Testis (tissue), 3 donors: ENCODE data around the gene AFG1L. TPM values are rescaled to one million over a fixed set of nuclear protein-coding genes. Genes with fewer than 3 reads are reported as not detected.

ENCODE experiments used
- DNase-seq: peaks from one replicate; pipeline ENCODE4 v3.0.0-alpha.2; 2019
- H3K27ac ChIP-seq, 2 donors: fragments of 200-600 bp; sonication (generic); one replicate each; pipeline ENCODE4 v1.5.1; 2019
- H3K27me3 ChIP-seq: fragments of 200-600 bp; sonication (generic); one replicate; pipeline ENCODE4 v1.5.1; 2019
- H3K36me3 ChIP-seq: fragments of 200-600 bp; sonication (generic); one replicate; pipeline ENCODE4 v1.5.1; 2017; ENCODE audit warnings: low read depth; ENCODE audit errors: missing control alignments
- H3K4me1 ChIP-seq: fragments of 200-600 bp; sonication (generic); one replicate; pipeline ENCODE4 v1.5.1; 2019
- H3K4me3 ChIP-seq, 2 donors: fragments of 200-600 bp; sonication (generic); one replicate each; pipeline ENCODE4 v1.5.1; 2017 to 2019
- H3K9me3 ChIP-seq: fragments of 200-600 bp; sonication (generic); one replicate; pipeline ENCODE4 v1.5.1; 2017
- CTCF ChIP-seq, 3 experiments: fragments of 450-650 bp in 2 of 3; fragments of 200-600 bp in 1 of 3; sonication (generic) in 1 of 3; IDR thresholded peaks; one replicate each; pipeline ENCODE4 v1.5.1; 2016 to 2019; ENCODE audit warnings: antibody characterized with exemption in 3 of 3, mild to moderate bottlenecking in 2 of 3, moderate library complexity in 1 of 3
- POLR2A ChIP-seq: fragments of 450-650 bp; IDR thresholded peaks from one replicate; pipeline ENCODE4 v1.6.1; 2017; ENCODE audit warnings: antibody characterized with exemption, mild to moderate bottlenecking, moderate library complexity
- WGBS, 2 donors: methylation state at CpG; one replicate each; pipeline ENCODE4 v1.1.5; 2018; 5-methylcytosine and 5-hydroxymethylcytosine counted together
- intact Hi-C: fragments of 100-400 bp; cut with DNase I; formaldehyde crosslinking; loops from one replicate; pipeline ENCODE4 v1.15.1; 2023; ENCODE audit warnings: low total_unique reads
- polyA plus RNA-seq: library from polyadenylated mRNA; stranded (reverse); fragments of 350-450 nt; fragmentation: Illumina TruSeq; extraction: RNeasy Lipid Tissue Mini Kit (QIAGEN cat#74804); gene quantifications from one replicate; pipeline ENCODE4 v1.2.3, GENCODE V29; 2014; ENCODE audit warnings: low read depth, low replicate concordance; ENCODE audit not compliant: insufficient read depth
- total RNA-seq, 2 donors: library from RNA; depleted of rRNA; stranded (reverse); fragments of >200 nt; gene quantifications; one replicate each; pipeline ENCODE4 v1.2.3, GENCODE V29; 2016

The AFG1L gene
- total and polyA plus RNA-seq, 3 donors from 2014 or later = 9.2 to 43.0 (median 11.7) TPM

DNA sequence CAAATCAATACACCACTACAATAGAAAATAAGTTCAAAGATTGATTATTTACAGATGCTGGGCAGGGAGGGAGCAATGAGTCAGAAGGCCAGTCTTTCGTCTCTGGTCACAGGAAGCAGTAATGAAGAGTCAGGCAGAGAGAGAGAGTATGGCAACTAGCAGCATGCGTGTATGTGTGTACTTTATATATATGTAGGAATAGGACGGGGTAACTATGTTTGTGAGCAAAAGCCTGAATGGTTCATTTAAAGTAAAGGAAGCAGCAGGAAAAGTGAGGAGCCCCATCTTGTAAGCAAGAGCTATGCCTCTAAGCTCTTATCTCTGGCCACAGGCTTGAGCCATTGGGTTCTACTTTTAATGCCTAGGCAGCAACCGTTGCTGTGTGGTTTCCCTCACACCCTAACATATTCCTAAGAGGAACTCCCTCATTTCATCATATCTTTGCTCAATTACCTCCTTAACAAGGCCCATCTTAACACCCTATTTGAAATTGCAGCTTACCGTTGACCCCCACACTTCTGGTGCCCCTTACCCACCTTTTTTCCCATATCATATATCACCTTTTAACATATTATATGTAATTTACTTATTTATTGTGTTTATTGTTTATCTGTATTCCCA, 66.6 kb downstream of the AFG1L start:
- Histone ChIP-seq H3K4me3 (no peak overlapping the region), H3K27ac (no peak overlapping the region), H3K36me3 (no peaks in the 10 kb centered on the region), H3K9me3 (no peaks in the 10 kb centered on the region), H3K27me3 (no peaks in the 10 kb centered on the region), H3K4me1 (no peaks in the 10 kb centered on the region)
- TF ChIP-seq CTCF (IDR thresholded peaks at IDR 0.05) = no peak
- WGBS, 2 donors = 87 to 89% methylated on average over 5 of the region's 5 CpGs
- intact Hi-C loops = no loop called here
- no peak for DNase-seq

GRCh38 chr6:108362455-108362854, 67.6 kb downstream of the AFG1L start:
- H3K4me3 ChIP-seq = no peak overlapping the region
- no peaks in the 10 kb centered on the region for H3K36me3 ChIP-seq
- no peaks in the 10 kb centered on the region for H3K4me1 ChIP-seq
- intact Hi-C loops = no loop called here
- H3K9me3 ChIP-seq = no peaks in the 10 kb centered on the region
- DNase-seq = no peak
- H3K27ac ChIP-seq = no peak overlapping the region
- WGBS, 2 donors = 79 to 100% methylated on average over 1 of the region's 1 CpG
- H3K27me3 ChIP-seq = no peaks in the 10 kb centered on the region
- TF ChIP-seq CTCF (IDR thresholded peaks at IDR 0.05) (no peak), POLR2A (no peak)

GRCh38 chr6:108363113-108363512, 68.3 kb downstream of the AFG1L start:
- no peak overlapping the region for H3K4me3 ChIP-seq
- no peaks in the 10 kb centered on the region for H3K36me3 ChIP-seq
- no peaks in the 10 kb centered on the region for H3K4me1 ChIP-seq
- no peaks in the 10 kb centered on the region for H3K9me3 ChIP-seq
- no peak for TF ChIP-seq CTCF (IDR thresholded peaks at IDR 0.05)
- no peak for TF ChIP-seq POLR2A
- 94% methylated on average over 3 of the region's 3 CpGs for WGBS, 2 donors
- intact Hi-C loops = no loop called here
- no peak for DNase-seq
- H3K27ac ChIP-seq = no peak overlapping the region
- H3K27me3 ChIP-seq = no peaks in the 10 kb centered on the region

- Histone ChIP-seq H3K4me3 (no peak overlapping the region), H3K27me3 (no peaks in the 10 kb centered on the region), H3K27ac (no peak overlapping the region), H3K4me1 (no peaks in the 10 kb centered on the region), H3K9me3 (no peaks in the 10 kb centered on the region), H3K36me3 (no peaks in the 10 kb centered on the region)
- intact Hi-C loops = no loop called here
- WGBS, 2 donors = 91 to 96% methylated on average over 6 of the region's 6 CpGs
- no peak for TF ChIP-seq CTCF (IDR thresholded peaks at IDR 0.05)
- TF ChIP-seq POLR2A = no peak
- no peak for DNase-seq
Observed at GRCh38 chr6:108363889-108364313, 69.0 kb downstream of the AFG1L start.

DNA sequence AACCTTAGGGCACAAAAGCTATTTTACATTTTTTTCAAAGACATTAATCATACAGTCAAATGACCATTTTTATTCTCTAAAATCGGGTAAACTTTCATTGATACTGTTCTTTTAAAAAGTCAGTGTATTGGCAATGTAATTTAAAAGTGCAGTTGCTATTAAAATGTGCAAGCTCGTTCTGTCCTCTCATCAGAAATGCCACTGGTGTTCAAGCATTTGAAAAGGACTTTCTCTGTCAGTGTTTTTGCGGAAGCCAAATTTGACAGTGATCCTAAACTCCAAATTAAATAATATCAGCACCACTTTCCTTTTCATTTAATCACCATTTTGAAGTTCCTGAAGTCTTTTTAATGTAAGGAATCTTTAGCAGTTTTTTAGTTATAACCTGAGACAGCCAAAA, 69.6 kb downstream of the AFG1L start:
- intact Hi-C loops = no loop called here
- Histone ChIP-seq H3K9me3 (no peaks in the 10 kb centered on the region), H3K27me3 (no peaks in the 10 kb centered on the region), H3K36me3 (no peaks in the 10 kb centered on the region), H3K4me3 (no peak overlapping the region), H3K4me1 (no peaks in the 10 kb centered on the region), H3K27ac (no peak overlapping the region)
- DNase-seq = no peak
- TF ChIP-seq POLR2A (no peak), CTCF (IDR thresholded peaks at IDR 0.05) (no peak)
- 86 to 91% methylated on average over 3 of the region's 3 CpGs for WGBS, 2 donors
